Frontal cortex (tissue), 4 donors: Measurements from ENCODE around the gene PIK3CG. TPM values are rescaled to one million over a fixed set of nuclear protein-coding genes. Genes with fewer than 3 reads are reported as not detected.
"Not testable (repeated sequence)": the region's sequence is repeated elsewhere in the genome, so short reads cannot be mapped to it uniquely, and the experiment has no call there.

Source experiments
- DNase-seq, 2 donors: peaks; one replicate each; pipeline ENCODE4 v3.0.0; 2012; ENCODE audit warnings: low spot score in 2 of 2
- FAIRE-seq: peaks from 2 replicates; lab custom pipeline; 2012; peaks lifted over from hg19 to GRCh38; lab: Jason Lieb, UNC
- total RNA-seq: library from RNA; depleted of rRNA; stranded (reverse); fragments of >200 nt; gene quantifications from one replicate; pipeline ENCODE4 v1.2.3, GENCODE V29; 2014
- donor health status: control.
- donor health status: control.
- donor health status: control.

Gene PIK3CG
- total RNA-seq, 1 donor from 2014 or later, result 1.6 TPM

- FAIRE-seq, result not testable (repeated sequence)
Measured at GRCh38 chr7:106924468-106924867, 59.4 kb downstream of the PIK3CG start.

GRCh38 chr7:106926892-106927291 is 61.8 kb downstream of the PIK3CG start:
- DNase-seq, result no peak
- no peak for FAIRE-seq

More at GRCh38 chr7:106924468-106924867, 59.4 kb downstream of the PIK3CG start:
- not testable (repeated sequence) for DNase-seq

- FAIRE-seq, result no peak
Measured at GRCh38 chr7:106927536-106927935, 62.5 kb downstream of the PIK3CG start.

GRCh38 chr7:106929616-106930015 is 64.5 kb downstream of the PIK3CG start:
- DNase-seq, FAIRE-seq: not testable (repeated sequence)

More at GRCh38 chr7:106927536-106927935, 62.5 kb downstream of the PIK3CG start:
- no peak for DNase-seq

GRCh38 chr7:106936236-106936635 is 71.2 kb downstream of the PIK3CG start:
- FAIRE-seq, result no peak
- no peak for DNase-seq

- FAIRE-seq, DNase-seq: not testable (repeated sequence)
Measured at GRCh38 chr7:106938122-106938521, 73.0 kb downstream of the PIK3CG start.

- DNase-seq, result no peak
- FAIRE-seq, result no peak
Measured at GRCh38 chr7:106938803-106939202, 73.7 kb downstream of the PIK3CG start.

GRCh38 chr7:106944035-106944665 is 79.1 kb downstream of the PIK3CG start:
- no peak for FAIRE-seq
- DNase-seq, result no peak

GRCh38 chr7:106947244-106947728 is 82.2 kb downstream of the PIK3CG start:
- DNase-seq (peak; percentile 13 to 48), FAIRE-seq (no peak)

- DNase-seq, result no peak
- no peak for FAIRE-seq
Measured at GRCh38 chr7:106952001-106952657, 87.0 kb downstream of the PIK3CG start.

GRCh38 chr7:106952658-106953231 is 87.7 kb downstream of the PIK3CG start:
- DNase-seq, result no peak
- no peak for FAIRE-seq

GRCh38 chr7:106954840-106955239 is 89.8 kb downstream of the PIK3CG start:
- DNase-seq (no peak), FAIRE-seq (no peak)

GRCh38 chr7:106955857-106956256 is 90.8 kb downstream of the PIK3CG start:
- not testable (repeated sequence) for FAIRE-seq, DNase-seq

Other genes starting within 250 kb of the PIK3CG start
- gene CCDC71L, start 204.1 kb upstream of the PIK3CG start, total RNA-seq, result 108 TPM
- 282 TPM for gene PRKAR2B, start 179.4 kb downstream of the PIK3CG start, total RNA-seq